MM.1S (cell line): ENCODE results near the gene BMP7.

Source experiments
- DNase-seq: peaks from one replicate; pipeline ENCODE4 v3.0.0-alpha.2; 2015
- H2AFZ ChIP-seq: fragments of 300-600 bp; sonication (generic); 2 replicates; pipeline ENCODE4 v1.6.0; 2016; ENCODE audit warnings: antibody characterized with exemption, low read length
- H3F3A ChIP-seq: fragments of 300-600 bp; sonication (generic); 2 replicates; pipeline ENCODE4 v1.6.1; 2016; ENCODE audit warnings: mild to moderate bottlenecking, antibody characterized with exemption, low read length, moderate library complexity, mixed read lengths; ENCODE audit not compliant: insufficient read depth
- H3K27ac ChIP-seq: fragments of 300-600 bp; sonication (generic); 2 replicates; pipeline ENCODE4 v1.5.1; 2016; ENCODE audit warnings: mild to moderate bottlenecking, low read length
- H3K27me3 ChIP-seq: fragments of 300-600 bp; sonication (generic); replicated peaks from 2 replicates; pipeline ENCODE4 v1.6.0; 2016; ENCODE audit warnings: low read length; ENCODE audit not compliant: insufficient read depth
- H3K36me3 ChIP-seq: fragments of 300-600 bp; sonication (generic); replicated peaks from 2 replicates; pipeline ENCODE4 v1.6.1; 2016; ENCODE audit warnings: mild to moderate bottlenecking, low read length, mixed read lengths; ENCODE audit not compliant: insufficient read depth
- H3K4me1 ChIP-seq: fragments of 300-600 bp; sonication (generic); 2 replicates; pipeline ENCODE4 v1.6.1; 2016; ENCODE audit warnings: low read length, mixed read lengths
- H3K4me2 ChIP-seq: fragments of 300-600 bp; sonication (generic); 2 replicates; pipeline ENCODE4 v1.6.0; 2016; ENCODE audit warnings: low read depth, low read length
- H3K4me3 ChIP-seq: fragments of 300-600 bp; sonication (generic); 2 replicates; pipeline ENCODE4 v1.5.1; 2016; ENCODE audit warnings: low read length, mixed read lengths
- H3K79me2 ChIP-seq: fragments of 300-600 bp; sonication (generic); 2 replicates; pipeline ENCODE4 v1.6.1; 2016; ENCODE audit warnings: mixed run types, low read length, mixed read lengths
- H3K9ac ChIP-seq: fragments of 300-600 bp; sonication (generic); 2 replicates; pipeline ENCODE4 v1.6.1; 2016; ENCODE audit warnings: low read length, mixed read lengths
- H3K9me2 ChIP-seq: fragments of 300-600 bp; sonication (generic); replicated peaks from 2 replicates; pipeline ENCODE4 v1.6.1; 2016; ENCODE audit warnings: mild to moderate bottlenecking, low read length, mixed read lengths; ENCODE audit not compliant: insufficient read depth
- H3K9me3 ChIP-seq: fragments of 300-600 bp; sonication (generic); replicated peaks from 2 replicates; pipeline ENCODE4 v1.6.1; 2016; ENCODE audit warnings: mild to moderate bottlenecking, low read length, mixed read lengths; ENCODE audit not compliant: insufficient read depth
- H4K20me1 ChIP-seq: fragments of 300-600 bp; sonication (generic); 2 replicates; pipeline ENCODE4 v1.6.1; 2016; ENCODE audit warnings: mild to moderate bottlenecking, low read length, moderate library complexity, mixed read lengths; ENCODE audit not compliant: insufficient read depth
- CTCF ChIP-seq: fragments of 300-600 bp; sonication (generic); IDR thresholded peaks from 2 replicates; pipeline ENCODE4 v1.5.1; 2016; ENCODE audit warnings: antibody characterized with exemption, low read length, mixed read lengths
- EZH2 ChIP-seq: fragments of 300-600 bp; sonication (generic); optimal IDR thresholded peaks from 2 replicates; pipeline ENCODE3; 2017; ENCODE audit warnings: low read depth, mild to moderate bottlenecking, antibody characterized with exemption, low read length, mixed read lengths
- EZH2phosphoT487 ChIP-seq: fragments of 300-600 bp; sonication (generic); IDR thresholded peaks from 2 replicates; pipeline ENCODE4 v1.6.1; 2018; ENCODE audit warnings: antibody characterized with exemption, low read length

BMP7 gene

GRCh38 chr20:57219071-57219677 lies 47.3 kb downstream of the BMP7 start:
- Histone ChIP-seq H3K9ac (no peak overlapping the region), H3K4me2 (no peak overlapping the region), H3K9me2 (no peaks in the 10 kb centered on the region), H3K36me3 (no peaks in the 10 kb centered on the region), H4K20me1 (no peaks in the 10 kb centered on the region), H3K4me3 (no peak overlapping the region), H3K9me3 (no peaks in the 10 kb centered on the region), H3K27ac (no peak overlapping the region), H3K79me2 (no peaks in the 10 kb centered on the region), H3K4me1 (no peaks in the 10 kb centered on the region), H3K27me3 (peaks cover 10% of the 10 kb centered on the region), H3F3A (no peaks in the 10 kb centered on the region), H2AFZ (no peak overlapping the region)
- DNase-seq, result no peak
- TF ChIP-seq EZH2, result no peak
- TF ChIP-seq CTCF, result no peak
- TF ChIP-seq EZH2phosphoT487, result no peak

- no peak overlapping the region for H3K27ac ChIP-seq
- no peak overlapping the region for H3K9ac ChIP-seq
- no peak overlapping the region for H3K4me3 ChIP-seq
- H3K9me3 ChIP-seq, result no peaks in the 10 kb centered on the region
- no peak overlapping the region for H2AFZ ChIP-seq
- no peaks in the 10 kb centered on the region for H3F3A ChIP-seq
- H3K9me2 ChIP-seq, result no peaks in the 10 kb centered on the region
- no peaks in the 10 kb centered on the region for H3K79me2 ChIP-seq
- H4K20me1 ChIP-seq, result no peaks in the 10 kb centered on the region
- TF ChIP-seq EZH2 (no peak), EZH2phosphoT487 (no peak), CTCF (no peak)
- H3K4me2 ChIP-seq, result no peak overlapping the region
- H3K4me1 ChIP-seq, result no peaks in the 10 kb centered on the region
- peaks cover 9% of the 10 kb centered on the region; the same call in 1 of the 2 replicates for H3K27me3 ChIP-seq
- no peak for DNase-seq
- no peaks in the 10 kb centered on the region for H3K36me3 ChIP-seq
These were observed 48.0 kb downstream of the BMP7 start for GRCh38 chr20:57218489-57218888.

GRCh38 chr20:57217802-57218201 lies 48.6 kb downstream of the BMP7 start:
- H3K4me3 ChIP-seq, result no peak overlapping the region
- H3F3A ChIP-seq, result no peaks in the 10 kb centered on the region
- peaks cover 15% of the 10 kb centered on the region; the same call in 1 of the 2 replicates for H3K27me3 ChIP-seq
- no peak overlapping the region for H2AFZ ChIP-seq
- no peaks in the 10 kb centered on the region for H3K9me2 ChIP-seq
- H3K27ac ChIP-seq, result no peak overlapping the region
- H3K9ac ChIP-seq, result no peak overlapping the region
- no peak overlapping the region for H3K4me2 ChIP-seq
- TF ChIP-seq EZH2phosphoT487 (no peak), EZH2 (no peak), CTCF (no peak)
- DNase-seq, result no peak
- no peaks in the 10 kb centered on the region for H3K4me1 ChIP-seq
- H4K20me1 ChIP-seq, result no peaks in the 10 kb centered on the region
- no peaks in the 10 kb centered on the region for H3K9me3 ChIP-seq
- no peaks in the 10 kb centered on the region for H3K79me2 ChIP-seq
- no peaks in the 10 kb centered on the region for H3K36me3 ChIP-seq
